Measurements from ENCODE around the gene MYH1.

The MYH1 gene

DNA sequence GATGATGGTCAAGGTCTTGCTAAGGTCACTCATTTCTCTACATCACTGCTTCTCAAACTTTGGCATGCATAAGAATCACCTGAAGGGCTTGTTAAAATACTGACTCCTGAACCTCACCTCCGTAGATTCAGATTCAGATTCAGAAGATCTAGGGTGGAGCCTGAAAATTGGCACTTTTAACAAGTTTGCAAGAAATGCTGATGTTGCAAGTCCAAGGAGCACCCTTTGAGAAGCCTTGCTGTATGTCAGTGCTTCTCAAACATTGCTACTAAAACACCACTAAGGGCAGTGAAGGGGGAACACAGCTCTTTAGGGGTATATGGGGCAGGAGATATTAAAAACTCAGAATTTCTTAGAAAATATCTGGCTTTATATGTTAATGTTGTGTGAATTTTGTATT is 13.7 kb upstream of the MYH1 start:
- Histone ChIP-seq H3K4me1 (ENCODE audit: low read length) (no peaks in the 10 kb centered on the region), H3F3A (ENCODE audit: insufficient read depth, low read length) (no peaks in the 10 kb centered on the region), H3K4me3 (ENCODE audit: low read length) (no peak overlapping the region), H2AFZ (ENCODE audit: low read length) (no peak overlapping the region), H3K9me3 (replicated peaks; ENCODE audit: insufficient read depth, low read length) (no peaks in the 10 kb centered on the region), H3K9ac (ENCODE audit: low read length) (no peak overlapping the region), H3K4me2 (ENCODE audit: low read depth, low read length) (no peak overlapping the region), H3K27ac (ENCODE audit: low read length) (no peak overlapping the region), H4K20me1 (ENCODE audit: insufficient read depth, low read length) (no peaks in the 10 kb centered on the region), H3K9me2 (replicated peaks; ENCODE audit: insufficient read depth, low read length) (no peaks in the 10 kb centered on the region), H3K79me2 (ENCODE audit: low read length) (no peaks in the 10 kb centered on the region), H3K36me3 (replicated peaks; ENCODE audit: insufficient read depth, low read length) (no peaks in the 10 kb centered on the region), H3K27me3 (replicated peaks; ENCODE audit: insufficient read depth, low read length) (no peaks in the 10 kb centered on the region)
- no peak for DNase-seq
- TF ChIP-seq EZH2phosphoT487 (IDR thresholded peaks at IDR 0.05; ENCODE audit: low read length) (no peak), EZH2 (optimal IDR thresholded peaks at IDR 0.05; ENCODE audit: low read depth, low read length) (no peak)
- TF ChIP-seq, protein P1, sequence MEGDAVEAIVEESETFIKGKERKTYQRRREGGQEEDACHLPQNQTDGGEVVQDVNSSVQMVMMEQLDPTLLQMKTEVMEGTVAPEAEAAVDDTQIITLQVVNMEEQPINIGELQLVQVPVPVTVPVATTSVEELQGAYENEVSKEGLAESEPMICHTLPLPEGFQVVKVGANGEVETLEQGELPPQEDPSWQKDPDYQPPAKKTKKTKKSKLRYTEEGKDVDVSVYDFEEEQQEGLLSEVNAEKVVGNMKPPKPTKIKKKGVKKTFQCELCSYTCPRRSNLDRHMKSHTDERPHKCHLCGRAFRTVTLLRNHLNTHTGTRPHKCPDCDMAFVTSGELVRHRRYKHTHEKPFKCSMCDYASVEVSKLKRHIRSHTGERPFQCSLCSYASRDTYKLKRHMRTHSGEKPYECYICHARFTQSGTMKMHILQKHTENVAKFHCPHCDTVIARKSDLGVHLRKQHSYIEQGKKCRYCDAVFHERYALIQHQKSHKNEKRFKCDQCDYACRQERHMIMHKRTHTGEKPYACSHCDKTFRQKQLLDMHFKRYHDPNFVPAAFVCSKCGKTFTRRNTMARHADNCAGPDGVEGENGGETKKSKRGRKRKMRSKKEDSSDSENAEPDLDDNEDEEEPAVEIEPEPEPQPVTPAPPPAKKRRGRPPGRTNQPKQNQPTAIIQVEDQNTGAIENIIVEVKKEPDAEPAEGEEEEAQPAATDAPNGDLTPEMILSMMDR (IDR thresholded peaks at IDR 0.05; ENCODE audit: low read length) = no peak

GRCh38 chr17:10527419-10527818 is 9.1 kb upstream of the MYH1 start:
- Histone ChIP-seq H3F3A (ENCODE audit: insufficient read depth, low read length) (no peaks in the 10 kb centered on the region), H3K9ac (ENCODE audit: low read length) (no peak overlapping the region), H3K9me2 (replicated peaks; ENCODE audit: insufficient read depth, low read length) (no peaks in the 10 kb centered on the region), H3K36me3 (replicated peaks; ENCODE audit: insufficient read depth, low read length) (no peaks in the 10 kb centered on the region), H3K27me3 (replicated peaks; ENCODE audit: insufficient read depth, low read length) (no peaks in the 10 kb centered on the region), H3K4me1 (ENCODE audit: low read length) (no peaks in the 10 kb centered on the region), H3K9me3 (replicated peaks; ENCODE audit: insufficient read depth, low read length) (no peaks in the 10 kb centered on the region), H4K20me1 (ENCODE audit: insufficient read depth, low read length) (no peaks in the 10 kb centered on the region), H3K27ac (ENCODE audit: low read length) (no peak overlapping the region), H3K4me3 (ENCODE audit: low read length) (no peak overlapping the region), H3K4me2 (ENCODE audit: low read depth, low read length) (no peak overlapping the region), H3K79me2 (ENCODE audit: low read length) (no peaks in the 10 kb centered on the region), H2AFZ (ENCODE audit: low read length) (no peak overlapping the region)
- DNase-seq = no peak
- TF ChIP-seq, protein P1 (IDR thresholded peaks at IDR 0.05; ENCODE audit: low read length) = no peak

DNA sequence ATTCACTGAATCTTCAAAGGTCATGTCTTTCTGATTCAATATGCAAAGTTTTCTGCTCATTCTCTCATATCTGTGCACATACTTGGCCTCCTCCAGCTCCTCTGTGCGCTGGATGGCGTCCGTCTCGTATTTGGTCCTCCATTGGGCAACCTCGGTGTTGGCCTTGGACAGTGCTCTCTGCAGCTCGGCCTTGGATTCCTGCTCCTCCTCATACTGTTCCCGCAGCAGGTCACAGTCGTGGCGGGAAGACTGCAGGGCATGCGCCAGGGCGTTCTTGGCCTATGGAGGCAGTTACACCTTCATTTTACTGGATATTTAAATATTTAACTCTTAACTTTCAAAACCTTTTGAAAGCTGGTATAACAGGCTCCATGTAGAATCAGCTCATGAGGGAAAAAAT is 8.2 kb upstream of the MYH1 start:
- Histone ChIP-seq H4K20me1 (ENCODE audit: insufficient read depth, low read length) (no peaks in the 10 kb centered on the region), H3K79me2 (ENCODE audit: low read length) (no peaks in the 10 kb centered on the region), H3K36me3 (replicated peaks; ENCODE audit: insufficient read depth, low read length) (no peaks in the 10 kb centered on the region), H3K4me2 (ENCODE audit: low read depth, low read length) (no peak overlapping the region), H2AFZ (ENCODE audit: low read length) (no peak overlapping the region), H3F3A (ENCODE audit: insufficient read depth, low read length) (no peaks in the 10 kb centered on the region), H3K4me1 (ENCODE audit: low read length) (no peaks in the 10 kb centered on the region), H3K4me3 (ENCODE audit: low read length) (no peak overlapping the region), H3K9ac (ENCODE audit: low read length) (no peak overlapping the region), H3K9me3 (replicated peaks; ENCODE audit: insufficient read depth, low read length) (no peaks in the 10 kb centered on the region), H3K27me3 (replicated peaks; ENCODE audit: insufficient read depth, low read length) (no peaks in the 10 kb centered on the region), H3K9me2 (replicated peaks; ENCODE audit: insufficient read depth, low read length) (no peaks in the 10 kb centered on the region), H3K27ac (ENCODE audit: low read length) (no peak overlapping the region)
- no peak for DNase-seq
- TF ChIP-seq, protein P1 (IDR thresholded peaks at IDR 0.05; ENCODE audit: low read length) = no peak
- TF ChIP-seq EZH2phosphoT487 (IDR thresholded peaks at IDR 0.05; ENCODE audit: low read length) (no peak), EZH2 (optimal IDR thresholded peaks at IDR 0.05; ENCODE audit: low read depth, low read length) (no peak)
